Measurements from ENCODE around the gene TRAF5.

The TRAF5 gene

GRCh38 chr1:211328084-211328694, 1.6 kb downstream of the TRAF5 start:
- no peak for DNase-seq (ENCODE audit: low spot score)

- no peak for DNase-seq (ENCODE audit: low spot score)
Observed at GRCh38 chr1:211328866-211329475, 2.3 kb downstream of the TRAF5 start.

GRCh38 chr1:211329764-211330201, 3.1 kb downstream of the TRAF5 start:
- DNase-seq (ENCODE audit: low spot score): no peak

- DNase-seq (ENCODE audit: low spot score): no peak
Observed at GRCh38 chr1:211330282-211330936, 3.8 kb downstream of the TRAF5 start.

GRCh38 chr1:211331011-211331709, 4.5 kb downstream of the TRAF5 start:
- no peak for DNase-seq (ENCODE audit: low spot score)

- no peak for DNase-seq (ENCODE audit: low spot score)
Observed at GRCh38 chr1:211332036-211332616, 5.5 kb downstream of the TRAF5 start.

GRCh38 chr1:211332830-211333229, 6.2 kb downstream of the TRAF5 start:
- DNase-seq (ENCODE audit: low spot score): no peak

- DNase-seq (ENCODE audit: low spot score): no peak
Observed at GRCh38 chr1:211333906-211334305, 7.3 kb downstream of the TRAF5 start.

- no peak for DNase-seq (ENCODE audit: low spot score)
Observed at GRCh38 chr1:211334986-211335385, 8.4 kb downstream of the TRAF5 start.

- no peak for DNase-seq (ENCODE audit: low spot score)
Observed at GRCh38 chr1:211335522-211336157, 9.0 kb downstream of the TRAF5 start.

- DNase-seq (ENCODE audit: low spot score): no peak
Observed at GRCh38 chr1:211336161-211336560, 9.5 kb downstream of the TRAF5 start.

- DNase-seq (ENCODE audit: low spot score): no peak
Observed at GRCh38 chr1:211336775-211337174, 10.1 kb downstream of the TRAF5 start.

GRCh38 chr1:211337430-211338223, 11.0 kb downstream of the TRAF5 start:
- DNase-seq (ENCODE audit: low spot score): no peak

- no peak for DNase-seq (ENCODE audit: low spot score)
Observed at GRCh38 chr1:211338224-211338620, 11.6 kb downstream of the TRAF5 start.

GRCh38 chr1:211339631-211340041, 13.0 kb downstream of the TRAF5 start:
- no peak for DNase-seq (ENCODE audit: low spot score)

GRCh38 chr1:211340622-211341507, 14.2 kb downstream of the TRAF5 start:
- no peak for DNase-seq (ENCODE audit: low spot score)

GRCh38 chr1:211341999-211342398, 15.4 kb downstream of the TRAF5 start:
- no peak for DNase-seq (ENCODE audit: low spot score)

GRCh38 chr1:211343607-211344006, 17.0 kb downstream of the TRAF5 start:
- DNase-seq (ENCODE audit: low spot score): no peak

- DNase-seq (ENCODE audit: low spot score): no peak
Observed at GRCh38 chr1:211344152-211344618, 17.6 kb downstream of the TRAF5 start.

GRCh38 chr1:211345719-211346118, 19.1 kb downstream of the TRAF5 start:
- DNase-seq (ENCODE audit: low spot score): no peak
